Activated B cell treated with CpG ODN at 0.5 μM for 24 hours (primary cell): ENCODE measurements around the gene PPID. TPM values are rescaled to one million over a fixed set of nuclear protein-coding genes. Genes with fewer than 3 reads are reported as not detected.

Source experiments
- total RNA-seq: library from RNA; stranded (reverse); gene quantifications from 2 replicates; pipeline ENCODE4 v1.2.3, GENCODE V29; 2022

Gene PPID
- total RNA-seq, 1 donor from 2014 or later = 29.8 TPM

Other genes with a start within 250 kb of the PPID start
- gene RXFP1, start 201.5 kb downstream of the PPID start, total RNA-seq = not detected in 2 replicates
- gene C4orf46, start 51.5 kb downstream of the PPID start, total RNA-seq = 5.4 and 7.9 TPM in 2 replicates
- gene ETFDH, start 51.1 kb downstream of the PPID start, total RNA-seq = 12.0 and 15.4 TPM in 2 replicates
- gene FNIP2, start 45.6 kb upstream of the PPID start, total RNA-seq = 0.22 TPM in 1 of 2 replicates, not detected in the other